ENCODE data around the gene STEEP1.

DNA sequence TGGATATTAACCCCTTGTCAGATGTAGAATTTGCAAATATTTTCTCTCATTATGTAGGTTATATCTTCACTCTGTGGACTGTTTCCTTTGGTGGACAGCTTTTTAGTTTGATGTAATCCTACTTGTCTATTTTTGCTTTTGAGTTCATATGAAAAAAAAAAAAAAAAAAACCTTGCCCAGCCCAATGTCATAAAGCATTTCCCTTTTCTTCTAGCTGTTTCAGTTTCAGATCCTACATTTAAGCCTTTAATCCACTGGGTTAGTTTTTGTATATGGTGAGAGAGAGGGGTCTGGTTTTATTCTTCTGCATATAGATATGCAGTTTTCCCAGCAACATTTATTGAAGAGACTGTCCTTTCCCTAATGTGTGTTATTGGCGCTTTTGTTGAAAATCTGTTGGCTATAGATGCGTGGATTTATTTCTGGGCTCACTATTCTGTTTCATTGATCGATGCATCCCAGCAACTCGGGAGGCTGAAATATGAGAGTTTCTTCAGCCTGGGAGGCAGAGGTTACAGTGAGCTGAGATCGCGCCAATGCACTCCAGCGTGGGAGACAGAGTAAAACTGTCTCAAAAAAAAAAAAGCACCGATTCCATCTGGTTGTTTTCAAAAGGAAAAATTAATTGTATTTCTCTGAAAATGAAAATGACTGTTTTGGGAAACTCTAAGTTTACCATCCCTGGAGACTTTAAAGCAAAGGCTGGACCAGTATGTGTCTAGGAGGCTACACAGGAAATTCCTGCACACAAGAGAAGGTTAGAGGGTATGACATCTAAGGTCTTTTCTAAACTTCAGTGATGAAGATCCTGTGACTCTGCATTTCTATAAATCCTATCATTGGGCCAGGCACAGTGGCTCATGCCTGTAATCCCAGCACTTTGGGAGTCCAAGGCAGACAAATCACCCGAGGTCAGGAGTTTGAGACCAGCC lies 35.6 kb downstream of the STEEP1 start:
- TF ChIP-seq ZNF302 (CRISPR knock-in tag; IDR thresholded peaks at IDR 0.05) (no peak), MYC (IDR thresholded peaks at IDR 0.05; ENCODE audit: borderline replicate concordance, low read length) (no peak), POLR2A (IDR thresholded peaks at IDR 0.05; ENCODE audit: low read length) (no peak), RNF2 (IDR thresholded peaks at IDR 0.05; ENCODE audit: borderline replicate concordance, low read depth) (no peak), MAZ (IDR thresholded peaks at IDR 0.05; ENCODE audit: borderline replicate concordance, low read depth, low read length) (no peak), SREBF2 (IDR thresholded peaks at IDR 0.05) (no peak), EP300 (IDR thresholded peaks at IDR 0.05) (no peak)
- TF ChIP-seq, protein P1, sequence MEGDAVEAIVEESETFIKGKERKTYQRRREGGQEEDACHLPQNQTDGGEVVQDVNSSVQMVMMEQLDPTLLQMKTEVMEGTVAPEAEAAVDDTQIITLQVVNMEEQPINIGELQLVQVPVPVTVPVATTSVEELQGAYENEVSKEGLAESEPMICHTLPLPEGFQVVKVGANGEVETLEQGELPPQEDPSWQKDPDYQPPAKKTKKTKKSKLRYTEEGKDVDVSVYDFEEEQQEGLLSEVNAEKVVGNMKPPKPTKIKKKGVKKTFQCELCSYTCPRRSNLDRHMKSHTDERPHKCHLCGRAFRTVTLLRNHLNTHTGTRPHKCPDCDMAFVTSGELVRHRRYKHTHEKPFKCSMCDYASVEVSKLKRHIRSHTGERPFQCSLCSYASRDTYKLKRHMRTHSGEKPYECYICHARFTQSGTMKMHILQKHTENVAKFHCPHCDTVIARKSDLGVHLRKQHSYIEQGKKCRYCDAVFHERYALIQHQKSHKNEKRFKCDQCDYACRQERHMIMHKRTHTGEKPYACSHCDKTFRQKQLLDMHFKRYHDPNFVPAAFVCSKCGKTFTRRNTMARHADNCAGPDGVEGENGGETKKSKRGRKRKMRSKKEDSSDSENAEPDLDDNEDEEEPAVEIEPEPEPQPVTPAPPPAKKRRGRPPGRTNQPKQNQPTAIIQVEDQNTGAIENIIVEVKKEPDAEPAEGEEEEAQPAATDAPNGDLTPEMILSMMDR (IDR thresholded peaks at IDR 0.05), result no peak
- TF ChIP-seq, protein P2, sequence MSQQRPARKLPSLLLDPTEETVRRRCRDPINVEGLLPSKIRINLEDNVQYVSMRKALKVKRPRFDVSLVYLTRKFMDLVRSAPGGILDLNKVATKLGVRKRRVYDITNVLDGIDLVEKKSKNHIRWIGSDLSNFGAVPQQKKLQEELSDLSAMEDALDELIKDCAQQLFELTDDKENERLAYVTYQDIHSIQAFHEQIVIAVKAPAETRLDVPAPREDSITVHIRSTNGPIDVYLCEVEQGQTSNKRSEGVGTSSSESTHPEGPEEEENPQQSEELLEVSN (IDR thresholded peaks at IDR 0.05; ENCODE audit: borderline replicate concordance, low read depth), result no peak
